Stimulated activated CD4-positive, alpha-beta T cell treated with anti-CD3 and anti-CD28 coated beads, Interleukin-15, amount 100 ng/mL, for 1 hour (primary cell): ENCODE measurements around the gene CDHR2.
"Not testable (repeated sequence)": the region's sequence is repeated elsewhere in the genome, so short reads cannot be mapped to it uniquely, and the experiment has no call there.

Experiments
- DNase-seq, 2 donors: peaks; one replicate each; pipeline ENCODE4 v3.0.0-alpha.2; 2020; ENCODE audit warnings: low read depth in 1 of 2, low spot score in 1 of 2

The CDHR2 gene

GRCh38 chr5:176541338-176542134 is 7.6 kb upstream of the CDHR2 start:
- DNase-seq, result peak in 1 of 2 donors; percentile 43

- DNase-seq, result peak; percentile 43 to 57
These were observed 7.0 kb upstream of the CDHR2 start for GRCh38 chr5:176542135-176542595.

GRCh38 chr5:176542596-176543427 is 6.3 kb upstream of the CDHR2 start:
- no peak for DNase-seq

GRCh38 chr5:176543428-176544182 is 5.5 kb upstream of the CDHR2 start:
- DNase-seq, result peak; percentile 50 to 72

- DNase-seq, result no peak
These were observed 3.8 kb upstream of the CDHR2 start for GRCh38 chr5:176545388-176545736.

GRCh38 chr5:176545737-176546509 is 3.2 kb upstream of the CDHR2 start:
- DNase-seq, result no peak

GRCh38 chr5:176547802-176548201 is 1.3 kb upstream of the CDHR2 start:
- DNase-seq, result no peak

GRCh38 chr5:176549871-176550270 is 729 bp downstream of the CDHR2 start:
- no peak for DNase-seq

- no peak for DNase-seq
These were observed 1.2 kb downstream of the CDHR2 start for GRCh38 chr5:176550275-176550831.

- not testable (repeated sequence) for DNase-seq
These were observed 1.8 kb downstream of the CDHR2 start for GRCh38 chr5:176550937-176551336.

GRCh38 chr5:176552332-176552869 is 3.3 kb downstream of the CDHR2 start:
- DNase-seq, result no peak

GRCh38 chr5:176553260-176554085 is 4.3 kb downstream of the CDHR2 start:
- DNase-seq, result no peak

GRCh38 chr5:176557846-176558245 is 8.7 kb downstream of the CDHR2 start:
- no peak for DNase-seq

GRCh38 chr5:176559683-176560082 is 10.5 kb downstream of the CDHR2 start:
- no peak for DNase-seq

- no peak for DNase-seq
These were observed 11.2 kb downstream of the CDHR2 start for GRCh38 chr5:176560364-176560763.

- DNase-seq, result no peak
These were observed 12.1 kb downstream of the CDHR2 start for GRCh38 chr5:176561259-176561658.

- DNase-seq, result no peak
These were observed 13.0 kb downstream of the CDHR2 start for GRCh38 chr5:176562189-176562588.

- no peak for DNase-seq
These were observed 14.9 kb downstream of the CDHR2 start for GRCh38 chr5:176564002-176564401.

- DNase-seq, result no peak
These were observed 16.7 kb downstream of the CDHR2 start for GRCh38 chr5:176565760-176566288.
